GM18861 (cell line): ENCODE results near the gene C1QTNF1.

Experiments
- ATAC-seq: cut with Tn5 transposase; IDR thresholded peaks from one replicate; pipeline ENCODE4 v1.9.1; 2021; ENCODE audit not compliant: unreplicated experiment

C1QTNF1 gene

DNA sequence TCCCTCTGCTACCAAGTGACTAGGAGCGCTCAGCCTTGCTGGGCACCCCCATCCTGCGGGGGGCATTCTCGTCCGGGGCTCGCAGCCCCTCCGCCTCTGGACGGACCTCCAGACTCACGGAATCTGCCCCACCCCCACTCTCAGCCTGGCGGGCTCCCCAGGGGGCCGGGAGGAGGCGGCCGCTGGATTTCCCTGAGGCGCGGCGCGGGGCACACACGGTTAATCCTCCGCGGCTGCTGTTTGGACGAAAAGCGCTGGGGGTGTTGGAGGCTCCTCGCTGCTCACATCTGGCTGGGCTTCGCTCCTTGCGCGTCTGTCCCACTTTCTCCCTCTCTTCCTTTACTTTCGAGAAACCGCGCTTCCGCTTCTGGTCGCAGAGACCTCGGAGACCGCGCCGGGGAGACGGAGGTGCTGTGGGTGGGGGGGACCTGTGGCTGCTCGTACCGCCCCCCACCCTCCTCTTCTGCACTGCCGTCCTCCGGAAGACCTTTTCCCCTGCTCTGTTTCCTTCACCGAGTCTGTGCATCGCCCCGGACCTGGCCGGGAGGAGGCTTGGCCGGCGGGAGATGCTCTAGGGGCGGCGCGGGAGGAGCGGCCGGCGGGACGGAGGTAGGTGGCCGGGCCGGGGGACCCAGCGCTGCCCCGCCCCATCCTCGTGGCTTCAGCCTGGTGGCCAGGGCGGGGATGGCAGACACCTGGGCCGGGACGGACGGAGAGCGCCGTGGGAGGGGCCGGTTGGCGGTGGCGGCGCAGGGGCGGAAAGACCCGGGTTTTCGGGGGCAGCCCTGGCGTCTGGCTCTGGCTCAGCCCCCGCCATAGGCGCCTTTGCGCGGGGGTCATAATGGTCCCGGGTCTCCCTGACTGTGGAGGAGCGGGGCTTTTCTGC lies at the start of gene C1QTNF1:
C1QTNF1 (plus strand) TSS at position 284 of the 886 bp plus-strand sequence. CDS start 19,800 bp downstream, outside the sequence.
- no peak for ATAC-seq

DNA sequence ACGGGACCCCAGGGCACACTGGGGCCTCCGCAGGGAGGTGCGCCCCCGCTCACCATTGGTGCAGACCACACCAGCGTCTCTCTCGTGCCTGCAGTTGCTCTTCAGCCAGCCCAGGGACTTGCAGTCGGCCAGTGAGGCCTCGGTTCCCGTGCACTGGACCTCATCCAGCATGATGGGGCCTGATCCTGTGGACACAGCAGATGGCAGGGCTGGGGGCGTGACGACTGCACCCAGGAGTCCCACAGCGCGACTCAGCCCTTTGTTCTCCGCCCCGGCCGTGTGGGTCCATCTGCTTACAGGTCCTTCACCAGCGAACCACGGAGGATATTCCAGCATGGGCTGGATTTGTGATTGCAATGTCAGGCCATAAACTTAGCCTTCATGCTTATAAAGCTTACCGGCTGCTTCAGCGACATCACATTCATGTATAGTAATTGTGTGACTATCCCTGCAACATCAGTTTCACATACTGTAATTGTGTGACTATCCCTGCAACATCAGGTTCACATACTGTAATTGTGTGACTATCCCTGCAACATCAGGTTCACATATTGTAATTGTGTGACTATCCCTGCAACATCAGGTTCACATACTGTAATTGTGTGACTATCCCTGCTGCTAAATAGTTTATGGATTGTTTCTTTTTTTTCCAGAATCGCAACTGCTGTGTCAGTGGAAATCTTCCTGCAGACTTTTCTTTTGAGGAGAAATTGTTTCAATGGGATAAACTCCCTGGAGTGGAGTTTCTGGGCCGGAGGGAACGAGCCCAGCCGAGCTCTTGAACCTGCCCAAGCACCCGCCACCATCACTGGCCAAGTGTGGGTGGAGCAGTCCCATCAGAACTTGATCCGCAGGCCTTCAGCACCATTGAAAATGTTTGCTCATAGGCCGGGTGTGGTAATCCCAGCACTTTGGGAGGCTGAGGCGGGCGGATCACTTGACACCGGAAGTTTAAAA lies 49.1 kb upstream of the C1QTNF1 start:
- no peak for ATAC-seq

GRCh38 chr17:78976907-78977680 lies 46.9 kb upstream of the C1QTNF1 start:
- no peak for ATAC-seq

GRCh38 chr17:78977681-78977943 lies 46.4 kb upstream of the C1QTNF1 start:
- ATAC-seq: no peak

DNA sequence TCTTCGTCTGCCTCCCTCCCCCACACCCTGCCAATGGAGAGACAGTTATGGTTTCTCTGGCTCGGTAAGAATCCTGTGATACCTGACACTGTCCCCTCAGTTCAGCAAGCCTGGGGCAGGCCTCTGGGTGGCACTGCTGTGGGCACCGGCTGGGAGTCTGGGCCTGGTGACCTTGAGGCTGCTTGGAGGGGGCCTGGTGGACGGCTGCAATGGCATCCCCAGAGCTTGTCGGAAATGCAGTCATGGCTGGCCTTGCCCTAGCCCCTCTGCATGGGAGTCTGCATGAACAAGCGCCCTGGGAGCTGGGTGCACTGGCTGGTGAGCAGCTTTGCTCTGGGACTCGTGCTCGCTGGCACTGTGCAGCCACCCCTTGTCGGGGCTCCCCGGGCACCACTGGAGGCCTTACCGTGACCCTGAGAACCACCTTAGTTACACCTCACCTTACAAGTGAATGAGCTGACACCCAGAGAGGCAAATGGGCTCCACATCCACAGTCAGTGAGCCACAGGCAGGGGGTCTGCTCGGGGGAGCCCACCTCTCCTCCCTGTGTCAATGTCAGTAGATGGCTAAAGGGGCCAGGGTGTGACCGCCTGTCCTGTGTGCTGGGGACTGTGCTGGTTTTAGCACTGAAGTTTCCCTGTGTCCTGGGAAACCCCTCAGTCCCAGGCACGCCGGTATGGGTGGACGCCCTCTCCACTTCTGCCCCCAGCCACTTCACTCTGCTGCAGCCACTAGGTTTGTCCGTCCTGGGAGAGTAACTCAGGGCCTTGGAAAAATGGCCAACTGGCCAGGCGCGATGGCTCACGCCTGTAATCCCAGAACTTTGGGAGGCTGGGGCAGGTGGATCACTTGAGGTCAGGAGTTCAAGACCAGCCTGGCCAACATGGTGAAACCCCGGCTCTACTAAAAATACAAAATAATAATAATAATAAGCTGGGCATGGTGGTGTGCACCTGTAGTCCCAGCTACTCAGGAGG lies 45.7 kb upstream of the C1QTNF1 start:
- ATAC-seq: no peak

DNA sequence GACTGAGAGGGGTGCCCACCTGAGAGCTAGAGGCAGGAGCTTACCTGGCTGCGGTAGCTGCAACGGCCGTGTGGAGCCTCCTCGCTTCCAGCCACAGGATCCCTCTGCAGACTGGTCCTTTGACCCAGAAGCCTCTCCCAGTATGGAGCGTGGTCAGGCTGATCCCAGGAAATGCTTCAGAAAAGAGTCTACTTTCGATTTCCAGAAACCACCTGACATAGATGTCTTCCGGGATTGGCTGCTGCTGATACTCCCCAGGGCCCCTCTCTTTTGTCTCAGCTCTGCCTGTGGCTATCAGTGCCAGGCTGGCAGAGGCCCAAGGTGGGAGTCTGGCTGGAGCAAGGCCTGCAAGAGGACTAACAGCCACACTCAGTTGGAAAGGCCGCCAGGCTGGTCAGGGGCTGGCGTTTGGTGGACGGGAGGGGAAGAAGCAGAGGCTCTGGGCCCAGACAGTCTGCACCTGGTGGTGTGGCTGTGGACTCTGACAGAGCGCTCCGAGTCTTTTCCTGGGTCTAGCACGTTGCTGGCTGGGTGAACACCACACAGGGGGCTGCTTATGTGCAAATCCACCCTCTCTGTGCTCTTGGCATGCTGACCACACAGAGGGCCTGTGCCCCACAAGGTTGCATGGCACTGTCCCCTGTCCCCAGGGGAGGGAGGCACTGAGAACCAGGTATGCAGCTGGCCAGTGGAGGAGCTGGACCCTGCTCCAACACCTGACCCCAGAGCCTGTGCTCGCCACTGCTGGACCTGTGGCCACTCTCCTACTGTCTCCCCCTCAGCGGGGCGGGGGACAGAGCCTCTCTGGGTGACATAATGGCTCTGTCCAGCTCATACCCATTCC lies 44.0 kb upstream of the C1QTNF1 start, which contains the start of gene LGALS3BP:
LGALS3BP (minus strand) TSS at position 144 of the 844 bp plus-strand sequence. CDS start 2,732 bp downstream, outside the sequence.
- no peak for ATAC-seq

DNA sequence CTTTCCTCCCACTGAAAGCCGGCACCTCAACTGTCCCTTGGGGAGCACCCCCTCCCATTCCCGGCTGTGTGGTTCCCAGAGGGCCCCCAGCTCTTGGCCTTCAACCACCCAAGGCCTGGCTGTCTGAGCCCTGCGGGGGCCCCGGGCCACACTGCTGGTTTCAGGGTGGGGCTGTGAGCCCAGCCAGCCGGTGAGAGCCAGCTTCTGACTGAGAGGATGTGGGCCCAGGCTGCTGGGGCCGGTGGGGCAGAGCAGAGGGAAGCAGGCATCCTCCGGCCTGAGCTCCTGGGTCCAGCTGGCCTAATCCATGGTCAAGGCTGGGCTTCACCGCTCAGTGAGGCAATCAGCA lies 43.4 kb upstream of the C1QTNF1 start:
- ATAC-seq: no peak

- no peak for ATAC-seq
These were observed 42.7 kb upstream of the C1QTNF1 start for GRCh38 chr17:78981010-78981888.

DNA sequence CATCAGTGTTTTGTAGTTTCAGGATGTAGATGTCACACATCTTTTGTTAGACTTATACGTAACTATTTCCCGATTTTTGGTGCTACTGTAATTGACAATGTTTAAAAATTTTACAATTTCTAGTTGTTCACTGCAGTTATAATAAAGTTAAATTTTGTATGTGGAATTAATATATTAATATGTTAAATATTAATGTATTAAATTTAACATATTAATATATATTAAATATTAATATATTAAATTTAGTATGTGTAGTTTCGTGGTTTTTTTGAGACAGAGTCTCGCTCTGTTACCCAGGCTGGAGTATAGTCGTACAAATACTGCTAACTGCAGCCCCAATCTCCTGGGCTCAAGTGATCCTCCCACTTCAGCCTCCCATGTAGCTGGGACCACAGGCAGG lies 38.6 kb upstream of the C1QTNF1 start:
- no peak for ATAC-seq

DNA sequence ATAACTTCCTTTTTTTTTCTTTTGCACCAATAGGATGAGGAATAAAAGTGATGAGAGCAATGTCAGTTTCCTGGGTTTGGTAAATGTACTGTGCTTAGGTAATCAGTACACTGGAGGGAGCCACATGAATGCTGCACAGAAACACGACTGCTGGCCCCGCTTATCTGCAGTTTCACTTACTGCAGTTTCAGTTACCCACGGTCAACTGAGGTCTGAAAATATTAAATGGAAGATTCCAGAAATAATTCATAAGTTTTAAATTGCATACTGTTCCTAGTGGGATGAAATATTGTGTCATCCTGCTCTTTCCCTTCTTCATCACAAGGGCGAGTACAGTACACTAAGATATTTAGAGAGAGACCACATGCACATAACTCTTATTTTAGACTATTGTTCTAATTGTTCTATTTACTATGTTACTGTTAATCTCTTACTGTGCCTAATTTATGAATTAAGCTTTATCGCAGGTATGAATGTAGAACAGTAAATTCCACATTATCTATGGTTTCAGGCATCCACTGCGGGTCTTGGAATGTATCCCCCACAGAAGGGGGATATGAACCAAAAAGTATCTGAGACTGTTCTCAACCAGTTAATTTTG lies 37.8 kb upstream of the C1QTNF1 start:
- no peak for ATAC-seq

DNA sequence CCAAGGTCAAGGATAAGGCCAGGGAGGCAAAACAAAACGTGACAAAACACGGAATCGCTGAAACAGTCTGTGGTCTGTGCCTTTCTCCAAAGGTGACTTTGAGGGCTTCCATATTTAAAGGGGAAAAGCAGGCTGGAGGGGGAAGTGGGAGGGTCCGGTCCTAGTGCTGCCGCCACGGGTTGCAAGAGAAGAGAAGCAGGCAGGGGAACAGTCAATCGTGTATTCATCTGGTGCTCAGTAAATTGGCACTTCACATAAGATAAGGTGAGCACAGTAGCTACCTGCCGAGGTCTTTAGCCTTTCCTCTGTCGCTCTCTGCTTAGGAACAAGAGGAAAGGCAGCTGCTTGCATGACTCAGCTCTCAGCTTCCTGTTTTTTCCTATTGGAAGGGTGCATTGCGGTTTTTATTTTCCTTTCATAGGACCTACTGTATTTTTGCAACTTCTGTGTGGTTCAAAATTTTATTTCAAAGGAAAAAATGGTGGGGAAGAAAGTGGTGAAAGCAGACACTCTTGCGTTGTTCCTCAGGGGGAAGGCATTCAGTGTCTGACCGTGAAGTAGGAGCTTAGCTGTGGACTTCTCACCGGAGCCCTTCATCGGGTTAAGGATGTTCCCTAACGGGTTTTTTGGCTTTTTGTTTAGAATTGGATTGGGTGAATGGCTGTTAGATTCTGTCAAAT lies 37.2 kb upstream of the C1QTNF1 start:
- ATAC-seq: no peak

DNA sequence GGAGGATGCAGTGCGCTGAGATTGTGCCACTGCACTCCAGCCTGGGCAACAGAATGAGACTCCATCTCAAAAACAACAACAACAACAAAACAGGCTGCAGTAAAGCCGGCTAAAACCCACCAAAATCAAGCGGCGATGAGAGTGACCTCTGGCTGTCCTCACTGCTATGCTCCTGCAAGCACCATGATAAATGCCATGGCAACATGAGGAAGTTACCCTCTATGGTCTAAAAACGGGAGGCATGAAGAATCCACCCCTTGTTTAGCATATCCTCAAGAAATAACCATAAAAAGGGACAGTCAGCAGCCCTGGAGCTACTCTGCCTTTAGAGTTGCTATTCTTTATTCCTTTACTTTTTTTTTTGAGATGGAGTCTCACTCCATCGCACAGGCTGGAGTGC lies 35.8 kb upstream of the C1QTNF1 start:
- no peak for ATAC-seq

DNA sequence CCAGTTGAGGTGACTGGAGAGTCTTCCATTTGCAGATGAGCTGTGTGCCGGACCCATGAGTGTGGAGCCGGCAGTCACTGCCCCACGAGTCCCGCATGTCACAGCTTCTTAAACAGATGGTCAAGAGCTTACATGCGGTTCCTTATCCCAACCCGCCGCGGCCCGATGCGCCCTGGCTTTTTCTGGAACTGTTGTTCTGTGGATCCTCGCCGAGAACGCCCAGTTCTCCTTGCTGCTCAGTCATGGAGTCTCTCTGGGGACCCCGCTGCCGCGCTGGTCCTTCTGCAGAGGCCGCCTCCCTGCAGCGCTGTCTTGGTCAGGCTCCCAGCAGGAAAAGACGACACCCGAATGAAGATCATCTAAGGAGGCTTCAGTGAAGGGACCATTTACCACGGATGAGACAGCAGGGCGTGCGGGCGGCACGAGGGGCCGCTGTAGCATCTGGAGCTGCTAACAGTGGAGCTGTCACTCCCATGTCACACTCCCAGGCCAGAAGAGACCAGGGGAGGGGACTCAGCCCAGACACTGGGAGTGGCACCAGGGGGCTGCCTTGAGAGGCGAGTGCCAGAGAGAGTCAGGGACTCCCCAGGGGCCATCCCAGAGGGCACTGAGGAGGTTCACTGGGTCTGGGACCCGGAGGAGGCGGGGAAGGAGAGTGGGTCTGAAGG lies 33.5 kb upstream of the C1QTNF1 start:
- no peak for ATAC-seq

- no peak for ATAC-seq
These were observed 32.8 kb upstream of the C1QTNF1 start for GRCh38 chr17:78991017-78991738.

DNA sequence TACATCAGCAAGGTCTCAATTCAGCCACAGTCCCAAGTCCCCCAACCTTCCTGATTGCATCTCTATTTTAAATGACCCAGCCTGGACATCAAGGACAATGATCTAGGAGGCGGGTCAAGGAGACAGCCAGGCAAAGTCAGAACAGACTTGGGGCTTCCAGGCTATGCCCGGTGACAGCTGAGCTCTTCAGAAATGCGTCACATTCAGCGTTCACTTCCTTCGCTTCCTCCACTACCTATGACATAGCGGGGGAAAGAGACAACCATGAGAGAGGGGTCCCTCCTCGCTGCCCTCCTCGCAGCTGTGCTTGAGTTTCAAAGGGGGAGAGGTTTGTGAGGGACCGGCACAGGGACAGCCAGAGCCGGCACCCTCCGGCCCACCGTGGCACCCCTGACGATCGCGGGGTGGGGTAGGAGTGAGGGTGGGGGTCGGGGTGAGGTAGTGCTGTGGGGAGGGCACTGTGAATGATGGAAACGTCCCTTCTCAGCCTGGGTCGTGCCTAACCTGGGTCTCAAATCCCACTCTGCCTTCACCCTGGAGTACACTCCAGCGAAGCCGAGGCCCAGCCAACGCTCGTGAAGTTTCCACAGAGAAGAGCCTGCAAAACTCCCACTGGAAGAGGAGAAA lies 31.9 kb upstream of the C1QTNF1 start:
- ATAC-seq: no peak
